B cell (primary cell): Measurements from ENCODE around the gene CAPN12. TPM values are rescaled to one million over a fixed set of nuclear protein-coding genes. Genes with fewer than 3 reads are reported as not detected.

Experiments
- ATAC-seq: fragments of 200-7000 bp; cut with Tn5 transposase; one replicate; pipeline ENCODE4 v1.10.0; 2021; ENCODE audit warnings: low read depth, mild to moderate bottlenecking, moderate number of reproducible peaks, moderate library complexity
- CTCF ChIA-PET: fragments of 350-600 bp; sonication (Branson Sonifier 250); formaldehyde crosslinking; loops from one replicate; lab custom pipeline; 2021; ENCODE audit warnings: antibody characterized with exemption, inconsistent platforms; lab: Charles Lee
- POLR2A ChIA-PET: fragments of 350-600 bp; sonication (Branson Sonifier 250); formaldehyde crosslinking; loops from one replicate; lab custom pipeline; 2021; ENCODE audit warnings: antibody characterized with exemption; lab: Charles Lee
- DNase-seq: peaks from one replicate; pipeline ENCODE4 v3.0.0; 2013
- H2AFZ ChIP-seq: 2 replicates; pipeline ENCODE4 v1.6.1; 2012; ENCODE audit warnings: mild to moderate bottlenecking, low read depth, low read length; ENCODE audit not compliant: insufficient read depth, poor library complexity, severe bottlenecking
- H3K27ac ChIP-seq, 2 donors: 1 replicate in 1 of 2; 2 replicates in 1 of 2; pipeline ENCODE4 v1.5.1; 2012 to 2013; ENCODE audit warnings: low read length in 2 of 2, mild to moderate bottlenecking in 2 of 2, moderate library complexity in 1 of 2
- H3K27me3 ChIP-seq, 4 experiments: fragments of 200-600 bp in 1 of 4; sonication (generic) in 1 of 4; replicated peaks in 1 of 4; 1 replicate in 2 of 4; 2 replicates in 2 of 4; pipeline versions ENCODE4 v1.6.1 to v1.7.0; 2013 to 2016; ENCODE audit warnings: low read length in 3 of 4, mild to moderate bottlenecking in 2 of 4, mixed read lengths in 1 of 4, moderate library complexity in 1 of 4; ENCODE audit not compliant: insufficient read depth in 4 of 4, control insufficient read depth in 3 of 4; ENCODE audit errors: control extremely low read depth in 1 of 4
- H3K36me3 ChIP-seq, 2 experiments: replicated peaks in 1 of 2; 1 replicate in 1 of 2; 2 replicates in 1 of 2; pipeline versions ENCODE4 v1.6.1 to v1.7.1; 2013; ENCODE audit warnings: low read length in 1 of 2; ENCODE audit not compliant: insufficient read depth in 2 of 2, control insufficient read depth in 1 of 2; ENCODE audit errors: control extremely low read depth in 1 of 2, extremely low read depth in 1 of 2
- H3K4me1 ChIP-seq, 2 donors: fragments of 200-600 bp in 1 of 2; sonication (generic) in 1 of 2; 1 replicate in 1 of 2; 2 replicates in 1 of 2; pipeline versions ENCODE4 v1.5.1 to v1.6.1; 2013 to 2017; ENCODE audit warnings: low read length in 2 of 2; ENCODE audit not compliant: control insufficient read depth in 2 of 2, insufficient read depth in 2 of 2
- H3K4me2 ChIP-seq: replicated peaks from 2 replicates; pipeline ENCODE3; 2012; ENCODE audit warnings: mild to moderate bottlenecking, low read depth, low read length; ENCODE audit not compliant: poor library complexity, severe bottlenecking
- H3K4me3 ChIP-seq, 5 experiments: fragments of 200-600 bp in 1 of 5; sonication (generic) in 1 of 5; 1 replicate in 3 of 5; 2 replicates in 2 of 5; pipeline versions ENCODE4 v1.5.1 to v1.7.0; 2011 to 2016; ENCODE audit warnings: low read length in 4 of 5, mild to moderate bottlenecking in 4 of 5, low read depth in 2 of 5, control low read depth in 1 of 5, moderate library complexity in 1 of 5; ENCODE audit not compliant: insufficient read depth in 1 of 5; ENCODE audit errors: control extremely low read depth in 1 of 5, extremely low read depth in 1 of 5
- H3K79me2 ChIP-seq: fragments of 200-600 bp; sonication (generic); one replicate; pipeline ENCODE4 v1.6.0; 2016; ENCODE audit warnings: low read length; ENCODE audit not compliant: control insufficient read depth, insufficient read depth
- H3K9ac ChIP-seq: fragments of 200-600 bp; sonication (generic); 2 replicates; pipeline ENCODE4 v1.6.1; 2017; ENCODE audit warnings: mild to moderate bottlenecking, low read length, moderate library complexity
- H3K9me3 ChIP-seq, 3 donors: one replicate each; pipeline versions ENCODE4 v1.6.1 to v1.7.1; 2013; ENCODE audit warnings: low read length in 2 of 3; ENCODE audit not compliant: control insufficient read depth in 2 of 3, insufficient read depth in 1 of 3; ENCODE audit errors: control extremely low read depth in 1 of 3
- H4K20me1 ChIP-seq: 2 replicates; pipeline ENCODE4 v1.6.0; 2012; ENCODE audit warnings: mild to moderate bottlenecking, low read length; ENCODE audit not compliant: insufficient read depth, control insufficient read depth, poor library complexity, severe bottlenecking
- H3K27ac Mint-ChIP-seq: one replicate; pipeline ENCODE4 v1.8.0; 2021; ENCODE audit warnings: mixed read lengths
- H3K27me3 Mint-ChIP-seq: one replicate; pipeline ENCODE4 v1.8.0; 2021; ENCODE audit warnings: mixed read lengths
- H3K4me1 Mint-ChIP-seq: one replicate; pipeline ENCODE4 v1.8.0; 2021; ENCODE audit warnings: mixed read lengths
- H3K4me3 Mint-ChIP-seq: one replicate; pipeline ENCODE4 v1.8.0; 2021; ENCODE audit warnings: mixed read lengths
- H3K9me3 Mint-ChIP-seq: one replicate; pipeline ENCODE4 v1.8.0; 2022; ENCODE audit warnings: mixed read lengths; ENCODE audit not compliant: insufficient read depth
- CTCF ChIP-seq: fragments of 200-600 bp; IDR thresholded peaks from one replicate; pipeline ENCODE4 v1.8.0; 2022; ENCODE audit warnings: antibody characterized with exemption, mild to moderate bottlenecking
- EZH2 ChIP-seq: IDR thresholded peaks from 2 replicates; pipeline ENCODE4 v1.6.1; 2012; ENCODE audit warnings: borderline replicate concordance, low read depth, mild to moderate bottlenecking, moderate library complexity, low read length; ENCODE audit not compliant: insufficient read depth, poor library complexity, severe bottlenecking
- WGBS: methylation state at CpG from one replicate; pipeline ENCODE4 v1.1.5; 2013; ENCODE audit warnings: missing lambda C conversion rate; ENCODE audit not compliant: insufficient coverage; 5-methylcytosine and 5-hydroxymethylcytosine counted together
- intact Hi-C: fragments of 100-400 bp; cut with micrococcal nuclease; formaldehyde crosslinking; loops from one replicate; pipeline ENCODE4 v1.10.0; 2022
- polyA plus RNA-seq: library from polyadenylated mRNA; depleted of rRNA; stranded (reverse); fragments of >200 nt; gene quantifications from 2 replicates; pipeline ENCODE4 v1.2.3, GENCODE V29; 2012
- total RNA-seq, 2 donors: library from RNA; stranded (reverse); fragments of 120-200 nt in 1 of 2; gene quantifications; 1 replicate in 1 of 2; 2 replicates in 1 of 2; pipeline versions ENCODE4 v1.2.3 to v1.2.4, GENCODE V29; 2013 to 2022

CAPN12 gene
- total and polyA plus RNA-seq, 2 donors (not counting 1 experiment from before 2014, with no cell fraction given) = 28.6 to 104 TPM

- DNase-seq = no peak
- CTCF ChIA-PET = no interaction called here
- no peaks in the 10 kb centered on the region for H3K4me1 Mint-ChIP-seq
Observed at GRCh38 chr19:38709119-38709518, 35.2 kb downstream of the CAPN12 start.

More at GRCh38 chr19:38709119-38709518, 35.2 kb downstream of the CAPN12 start:
- no peak overlapping the region for H3K4me2 ChIP-seq
- WGBS = 95% methylated on average over 7 of the region's 10 CpGs
- POLR2A ChIA-PET = no interaction called here
- Mint-ChIP-seq H3K27ac (no peak overlapping the region), H3K4me3 (no peak overlapping the region), H3K27me3 (no peaks in the 10 kb centered on the region), H3K9me3 (no peaks in the 10 kb centered on the region)
- no peaks in the 10 kb centered on the region for H3K9me3 ChIP-seq
- no peak overlapping the region for H3K27ac ChIP-seq
- no peaks in the 10 kb centered on the region for H3K79me2 ChIP-seq
- peaks cover 0 to 89% of the 10 kb centered on the region in 2 experiments for H3K36me3 ChIP-seq
- no peaks in the 10 kb centered on the region for H4K20me1 ChIP-seq
- H3K9ac ChIP-seq = no peak overlapping the region
- TF ChIP-seq EZH2 (no peak), CTCF (no peak)
- H3K4me1 ChIP-seq = no peaks in the 10 kb centered on the region
- intact Hi-C loops = no loop called here
- H3K4me3 ChIP-seq = no peak overlapping the region
- no peaks in the 10 kb centered on the region for H3K27me3 ChIP-seq
- no peak for ATAC-seq
- no peak overlapping the region for H2AFZ ChIP-seq
